ENCODE results near the gene SCN11A. TPM values are rescaled to one million over a fixed set of nuclear protein-coding genes. Genes with fewer than 3 reads are reported as not detected.

Gene SCN11A
- total RNA-seq, 1 experiment from 2014 or later: not detected

DNA sequence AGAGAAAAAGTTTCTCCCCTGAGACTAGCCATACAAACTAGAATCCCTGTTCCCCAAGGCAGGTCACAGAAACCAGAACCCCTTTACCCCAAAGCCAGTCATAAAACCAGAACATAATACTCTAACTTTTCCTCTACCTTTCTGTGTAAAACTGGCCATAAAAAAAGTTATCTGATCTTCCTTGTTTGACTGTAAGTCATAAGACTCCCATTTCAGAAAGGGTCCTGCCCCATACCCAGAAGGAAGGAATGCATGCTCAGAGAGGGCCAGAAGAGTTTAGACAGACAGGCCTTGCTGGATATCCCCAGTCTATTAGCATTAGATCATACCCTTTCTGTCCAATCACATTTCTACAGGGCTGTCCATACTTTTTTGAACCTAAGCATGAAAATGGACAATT is 27.2 kb downstream of the SCN11A start:
- no peaks in the 10 kb centered on the region for H3K36me3 ChIP-seq
- H3K27me3 ChIP-seq: no peaks in the 10 kb centered on the region
- no peak for DNase-seq
- H3K9me3 ChIP-seq: no peaks in the 10 kb centered on the region
- no peak overlapping the region for H3K4me3 ChIP-seq

DNA sequence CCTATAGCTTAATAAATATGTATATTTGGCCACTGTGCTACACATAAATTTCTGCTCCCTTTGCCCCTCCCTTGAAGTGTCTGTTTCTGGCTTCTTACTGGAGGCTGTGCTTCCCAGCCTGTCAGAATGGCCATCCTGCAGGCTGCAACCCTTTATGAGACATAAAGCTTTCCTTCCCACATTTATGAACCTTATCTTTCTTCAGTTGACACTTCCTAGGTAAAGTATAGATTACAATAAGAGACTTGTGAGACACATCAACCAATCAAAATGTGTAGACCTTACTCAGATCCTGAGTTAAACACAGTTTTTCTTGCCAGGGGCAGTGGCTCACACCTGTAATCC is 29.5 kb downstream of the SCN11A start:
- Histone ChIP-seq H3K9me3 (no peaks in the 10 kb centered on the region), H3K36me3 (no peaks in the 10 kb centered on the region), H3K27me3 (no peaks in the 10 kb centered on the region), H3K4me3 (no peak overlapping the region)
- no peak for DNase-seq

DNA sequence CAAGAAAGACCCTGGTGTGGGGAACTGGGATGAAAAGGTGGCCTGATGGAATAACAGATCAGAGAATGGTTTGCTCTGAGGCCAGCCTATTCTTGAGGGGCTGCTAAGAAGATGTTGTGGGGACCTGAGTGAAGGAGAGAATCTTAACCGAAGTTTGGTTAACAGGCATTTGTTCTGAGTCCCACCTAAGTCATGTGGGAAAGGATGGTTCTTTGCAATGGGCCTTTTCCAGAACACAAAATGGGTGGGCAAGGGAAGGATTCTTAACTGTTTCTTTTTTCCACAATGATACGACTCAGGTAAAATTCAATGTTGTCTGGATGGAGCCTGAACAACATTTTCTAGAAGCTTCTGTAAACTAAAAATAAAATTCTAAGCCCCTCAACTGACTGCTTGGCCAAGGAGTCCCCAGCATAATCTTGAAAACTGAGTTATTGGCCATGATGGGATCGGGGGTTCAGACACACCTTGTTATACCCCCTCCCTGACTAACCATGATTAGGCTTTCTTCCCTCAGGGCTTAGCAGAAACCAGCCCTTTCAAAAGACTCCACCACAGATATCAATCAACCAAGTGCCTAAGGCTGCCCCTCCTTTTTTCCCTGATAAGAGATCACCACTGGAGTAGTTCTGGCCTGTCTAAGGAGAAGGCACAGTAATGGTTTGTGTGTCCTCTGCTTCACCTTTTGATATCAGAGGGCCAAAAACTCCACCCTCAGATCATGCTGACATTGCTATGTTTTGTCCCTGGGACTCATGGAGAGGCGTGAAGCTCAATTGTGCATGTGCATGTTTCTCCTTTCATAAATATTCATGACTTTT is 30.1 kb downstream of the SCN11A start:
- DNase-seq: no peak
- Histone ChIP-seq H3K4me3 (no peak overlapping the region), H3K36me3 (no peaks in the 10 kb centered on the region), H3K9me3 (no peaks in the 10 kb centered on the region), H3K27me3 (no peaks in the 10 kb centered on the region)

DNA sequence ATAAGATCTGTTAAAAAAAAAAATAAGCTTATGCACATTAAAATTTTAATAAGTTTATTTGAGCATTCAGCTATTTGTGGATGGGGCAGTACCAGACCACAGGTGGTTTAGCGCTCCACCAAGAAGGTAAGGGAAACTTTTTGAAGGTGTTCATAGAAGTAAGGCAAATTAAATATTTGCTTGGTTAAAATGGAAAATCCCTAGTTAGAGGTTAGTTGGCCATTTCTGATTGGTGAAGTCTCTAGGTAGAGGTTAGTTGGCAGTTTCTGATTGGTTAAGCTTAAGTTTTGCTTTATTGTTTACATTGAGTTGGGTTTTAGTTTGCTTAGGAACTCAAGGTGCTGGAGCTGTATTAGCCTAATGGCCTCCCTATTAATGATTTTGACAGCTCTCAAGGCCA is 30.7 kb downstream of the SCN11A start:
- no peak for DNase-seq
- no peaks in the 10 kb centered on the region for H3K36me3 ChIP-seq
- H3K9me3 ChIP-seq: no peaks in the 10 kb centered on the region
- no peak overlapping the region for H3K4me3 ChIP-seq
- H3K27me3 ChIP-seq: no peaks in the 10 kb centered on the region

DNA sequence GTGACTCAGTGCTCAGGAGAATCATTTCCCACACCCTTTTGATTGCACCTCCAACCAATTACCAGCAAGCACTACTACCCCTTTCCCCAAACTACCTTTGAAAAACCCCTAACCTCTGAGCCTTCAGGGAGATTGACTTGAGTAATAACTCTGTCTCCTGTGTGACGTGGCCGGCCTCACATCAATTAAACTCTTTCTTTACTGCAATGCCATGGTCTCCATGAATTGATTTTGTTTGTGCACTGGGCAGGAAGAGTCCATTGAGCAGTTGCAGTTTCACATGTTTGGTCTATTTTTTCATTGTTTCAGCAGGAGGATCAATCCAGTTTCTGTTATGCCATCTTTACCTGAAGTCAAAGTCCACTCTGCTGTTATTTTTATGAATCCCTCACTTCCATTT is 32.4 kb downstream of the SCN11A start:
- DNase-seq: no peak
- Histone ChIP-seq H3K27me3 (no peaks in the 10 kb centered on the region), H3K9me3 (no peaks in the 10 kb centered on the region), H3K4me3 (no peak overlapping the region), H3K36me3 (no peaks in the 10 kb centered on the region)

DNA sequence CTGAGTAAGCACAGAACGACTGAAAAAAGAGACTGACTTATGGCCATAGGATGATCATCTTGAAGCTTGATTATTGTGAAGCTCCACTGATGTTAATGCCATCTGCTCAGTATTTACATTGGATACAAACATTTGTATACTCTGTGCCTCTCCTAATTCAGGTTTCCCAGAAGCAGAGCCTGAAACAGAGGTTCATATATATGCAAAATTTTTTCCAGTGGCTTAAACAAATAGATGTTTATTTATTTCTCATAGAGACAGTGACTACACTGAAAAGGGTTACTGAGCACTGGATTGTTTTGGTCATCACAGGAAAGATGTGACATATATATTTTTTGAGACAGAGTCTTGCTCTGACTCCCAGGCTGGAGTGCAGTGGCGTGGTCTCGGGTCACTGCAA is 36.3 kb downstream of the SCN11A start:
- no peaks in the 10 kb centered on the region for H3K27me3 ChIP-seq
- DNase-seq: no peak
- no peak overlapping the region for H3K4me3 ChIP-seq
- no peaks in the 10 kb centered on the region for H3K36me3 ChIP-seq
- H3K9me3 ChIP-seq: no peaks in the 10 kb centered on the region

DNA sequence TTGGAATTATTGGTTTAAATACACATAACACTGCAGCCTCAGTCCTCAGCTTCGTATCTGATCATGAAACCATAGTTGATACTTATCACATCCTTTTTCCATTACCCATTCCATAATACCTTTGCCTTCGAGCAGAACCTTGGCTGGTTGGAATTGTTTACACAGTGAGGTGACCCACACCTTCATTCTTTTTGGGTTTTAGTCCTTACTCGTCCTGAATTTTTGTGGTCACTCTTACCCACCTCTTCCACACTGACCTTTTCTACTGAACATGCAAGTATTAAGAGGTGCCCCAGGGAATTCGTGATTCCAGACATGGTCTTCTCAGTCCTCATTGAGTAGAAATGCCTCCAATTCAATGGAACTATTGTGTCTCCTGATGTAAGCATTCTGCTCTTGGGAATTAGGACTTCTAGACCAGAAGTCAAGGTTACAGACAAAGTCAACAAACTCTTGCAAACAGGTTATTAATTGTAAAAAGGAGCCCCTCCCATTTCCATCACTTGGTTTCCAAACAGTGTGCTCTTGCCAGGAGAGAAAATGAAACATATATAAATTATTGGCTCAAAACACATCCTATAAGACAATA is 37.7 kb downstream of the SCN11A start:
- H3K4me3 ChIP-seq: no peak overlapping the region
- no peak for DNase-seq
- no peaks in the 10 kb centered on the region for H3K9me3 ChIP-seq

DNA sequence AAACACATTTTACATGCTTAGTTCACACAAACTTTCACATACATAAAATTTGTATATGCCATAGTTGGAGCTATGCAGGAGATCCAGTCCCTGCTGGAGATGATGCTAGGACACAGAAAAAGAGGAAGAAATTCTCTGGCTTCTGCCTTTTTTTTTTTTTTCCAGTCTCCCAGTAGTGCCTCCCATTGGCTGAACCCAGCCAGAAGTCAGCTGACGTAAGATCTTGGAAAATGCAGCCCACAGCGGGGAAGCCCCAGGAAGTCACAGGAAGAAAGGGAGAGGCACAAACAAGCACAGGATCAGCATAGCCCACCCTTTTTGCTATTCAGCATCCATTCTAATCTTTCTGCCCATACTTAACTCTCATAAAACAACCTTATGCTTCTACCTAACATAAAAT is 38.5 kb downstream of the SCN11A start:
- no peak overlapping the region for H3K4me3 ChIP-seq
- no peaks in the 10 kb centered on the region for H3K9me3 ChIP-seq
- no peaks in the 10 kb centered on the region for H3K36me3 ChIP-seq
- DNase-seq: no peak
- no peaks in the 10 kb centered on the region for H3K27me3 ChIP-seq

More for the DNA sequence above, 37.7 kb downstream of the SCN11A start:
- H3K27me3 ChIP-seq: no peaks in the 10 kb centered on the region
- no peaks in the 10 kb centered on the region for H3K36me3 ChIP-seq

DNA sequence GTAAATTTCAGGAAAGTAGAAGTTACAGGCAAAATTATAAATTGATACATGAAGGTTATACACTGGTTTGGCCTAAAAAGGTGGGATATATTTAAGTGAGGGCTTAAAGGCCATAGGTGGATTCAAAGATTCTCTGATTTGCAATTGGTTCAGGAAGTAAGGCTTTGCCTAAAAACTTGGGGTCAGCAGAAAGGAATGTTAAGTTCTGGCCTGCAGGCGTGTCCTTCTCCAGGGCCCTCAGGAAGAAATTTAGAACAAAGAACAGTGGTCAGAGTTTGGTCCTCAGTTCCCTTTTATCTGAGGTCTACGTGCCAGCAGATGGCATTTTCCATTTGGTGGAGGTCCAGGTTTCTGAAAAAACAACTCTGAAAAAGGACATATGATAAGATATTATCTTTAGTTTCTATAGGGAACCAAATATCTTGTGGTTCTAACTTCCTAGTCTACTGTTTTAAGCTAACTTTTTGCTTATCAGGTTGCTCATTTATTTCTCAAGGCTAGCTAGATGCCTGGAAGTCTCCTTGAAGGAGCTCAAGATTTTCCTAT is 40.5 kb downstream of the SCN11A start:
- Histone ChIP-seq H3K9me3 (no peaks in the 10 kb centered on the region), H3K36me3 (no peaks in the 10 kb centered on the region), H3K4me3 (no peak overlapping the region), H3K27me3 (no peaks in the 10 kb centered on the region)
- DNase-seq: no peak

DNA sequence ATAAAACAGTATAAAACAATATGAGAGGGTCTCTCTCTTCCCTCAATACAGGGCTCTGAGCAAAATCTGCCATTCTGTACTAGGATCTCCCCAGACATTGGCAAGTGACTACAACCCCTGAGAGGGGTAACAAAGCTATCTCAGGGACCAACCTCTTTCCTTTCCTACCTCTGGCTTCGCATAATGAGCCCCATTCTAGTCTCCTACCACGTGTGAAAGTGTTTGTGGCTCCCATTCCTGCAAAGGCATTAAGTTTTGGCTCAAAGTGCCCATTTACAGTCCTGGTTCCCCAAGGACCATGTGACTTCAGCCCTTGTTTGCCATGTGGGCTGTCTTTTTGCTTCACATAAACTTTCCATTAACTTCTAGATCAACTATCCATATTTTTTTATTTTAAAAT is 46.4 kb downstream of the SCN11A start:
- no peaks in the 10 kb centered on the region for H3K9me3 ChIP-seq
- H3K4me3 ChIP-seq: no peak overlapping the region
- DNase-seq: no peak
- H3K36me3 ChIP-seq: no peaks in the 10 kb centered on the region
- no peaks in the 10 kb centered on the region for H3K27me3 ChIP-seq

Other genes with a start within 250 kb of the SCN11A start
- gene SCN10A, start 235.7 kb downstream of the SCN11A start, total RNA-seq (2014; rRNA removed; shearing (Covaris generic); ENCODE audit: low replicate concordance): not detected in 2 replicates
- gene WDR48, start 72 bp upstream of the SCN11A start, total RNA-seq (2014; rRNA removed; shearing (Covaris generic); ENCODE audit: low replicate concordance): 9.3 and 20.7 TPM in 2 replicates
- 11.4 and 19.4 TPM in 2 replicates for gene GORASP1, start 55.7 kb upstream of the SCN11A start, total RNA-seq (2014; rRNA removed; shearing (Covaris generic); ENCODE audit: low replicate concordance)
- gene TTC21A, start 55.7 kb upstream of the SCN11A start, total RNA-seq (2014; rRNA removed; shearing (Covaris generic); ENCODE audit: low replicate concordance): 0.32 and 0.40 TPM in 2 replicates
- 8.4 TPM in 2 replicates for gene CSRNP1, start 101.6 kb upstream of the SCN11A start, total RNA-seq (2014; rRNA removed; shearing (Covaris generic); ENCODE audit: low replicate concordance)
- not detected in 2 replicates for gene XIRP1, start 140.7 kb upstream of the SCN11A start, total RNA-seq (2014; rRNA removed; shearing (Covaris generic); ENCODE audit: low replicate concordance)
- gene CX3CR1, start 228.1 kb upstream of the SCN11A start, total RNA-seq (2014; rRNA removed; shearing (Covaris generic); ENCODE audit: low replicate concordance): not detected in 2 replicates